ENCODE results near the gene HDAC4. TPM values are rescaled to one million over a fixed set of nuclear protein-coding genes. Genes with fewer than 3 reads are reported as not detected.

Gene HDAC4
- total RNA-seq, 1 donor from 2014 or later, result 7.8 TPM

- TF ChIP-seq, protein P1, sequence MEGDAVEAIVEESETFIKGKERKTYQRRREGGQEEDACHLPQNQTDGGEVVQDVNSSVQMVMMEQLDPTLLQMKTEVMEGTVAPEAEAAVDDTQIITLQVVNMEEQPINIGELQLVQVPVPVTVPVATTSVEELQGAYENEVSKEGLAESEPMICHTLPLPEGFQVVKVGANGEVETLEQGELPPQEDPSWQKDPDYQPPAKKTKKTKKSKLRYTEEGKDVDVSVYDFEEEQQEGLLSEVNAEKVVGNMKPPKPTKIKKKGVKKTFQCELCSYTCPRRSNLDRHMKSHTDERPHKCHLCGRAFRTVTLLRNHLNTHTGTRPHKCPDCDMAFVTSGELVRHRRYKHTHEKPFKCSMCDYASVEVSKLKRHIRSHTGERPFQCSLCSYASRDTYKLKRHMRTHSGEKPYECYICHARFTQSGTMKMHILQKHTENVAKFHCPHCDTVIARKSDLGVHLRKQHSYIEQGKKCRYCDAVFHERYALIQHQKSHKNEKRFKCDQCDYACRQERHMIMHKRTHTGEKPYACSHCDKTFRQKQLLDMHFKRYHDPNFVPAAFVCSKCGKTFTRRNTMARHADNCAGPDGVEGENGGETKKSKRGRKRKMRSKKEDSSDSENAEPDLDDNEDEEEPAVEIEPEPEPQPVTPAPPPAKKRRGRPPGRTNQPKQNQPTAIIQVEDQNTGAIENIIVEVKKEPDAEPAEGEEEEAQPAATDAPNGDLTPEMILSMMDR (IDR thresholded peaks at IDR 0.05; ENCODE audit: insufficient read depth, low read length, poor library complexity, severe bottlenecking), result no peak
- H3K27me3 ChIP-seq (ENCODE audit: control insufficient read depth, insufficient read depth, low read length), result peaks cover 16% of the 10 kb centered on the region
- H3K4me3 ChIP-seq (ENCODE audit: low read depth, low read length), result no peak overlapping the region
- H3K36me3 ChIP-seq (ENCODE audit: control insufficient read depth, insufficient read depth, low read length), result no peaks in the 10 kb centered on the region
- DNase-seq (ENCODE audit: low read depth), result no peak
Measured at GRCh38 chr2:239021224-239021623, 379.6 kb downstream of the HDAC4 start.

- no peak for DNase-seq (ENCODE audit: low read depth)
- Histone ChIP-seq H3K27me3 (ENCODE audit: control insufficient read depth, insufficient read depth, low read length) (peaks cover 14% of the 10 kb centered on the region), H3K36me3 (ENCODE audit: control insufficient read depth, insufficient read depth, low read length) (no peaks in the 10 kb centered on the region), H3K4me3 (ENCODE audit: low read depth, low read length) (no peak overlapping the region)
- TF ChIP-seq, protein P1 (IDR thresholded peaks at IDR 0.05; ENCODE audit: insufficient read depth, low read length, poor library complexity, severe bottlenecking), result no peak
Measured at GRCh38 chr2:239020541-239021041, 380.2 kb downstream of the HDAC4 start.

DNA sequence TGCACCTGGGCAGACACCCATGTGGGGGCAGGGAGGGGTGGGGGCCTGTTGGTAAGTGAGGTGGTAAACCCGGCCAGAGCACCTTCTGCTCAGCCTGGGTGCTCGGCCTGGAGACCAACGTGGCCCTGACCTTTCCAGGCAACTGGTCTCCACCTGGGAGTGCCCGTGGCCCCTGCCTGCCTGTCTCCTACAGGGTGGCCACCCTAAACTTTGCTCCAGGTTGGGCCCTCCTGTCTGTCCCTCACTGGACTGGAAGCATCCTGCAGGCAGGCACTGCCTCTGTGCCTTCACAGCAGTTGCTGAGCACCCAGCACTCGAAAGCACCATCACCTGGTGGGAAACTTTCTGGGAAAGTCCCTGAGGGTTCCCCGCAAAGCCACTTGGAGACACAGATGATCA lies 381.6 kb downstream of the HDAC4 start:
- DNase-seq (ENCODE audit: low read depth), result no peak
- no peaks in the 10 kb centered on the region for H3K36me3 ChIP-seq (ENCODE audit: control insufficient read depth, insufficient read depth, low read length)
- no peak overlapping the region for H3K4me3 ChIP-seq (ENCODE audit: low read depth, low read length)
- TF ChIP-seq, protein P1 (IDR thresholded peaks at IDR 0.05; ENCODE audit: insufficient read depth, low read length, poor library complexity, severe bottlenecking), result no peak
- H3K27me3 ChIP-seq (ENCODE audit: control insufficient read depth, insufficient read depth, low read length), result peaks cover 21% of the 10 kb centered on the region

DNA sequence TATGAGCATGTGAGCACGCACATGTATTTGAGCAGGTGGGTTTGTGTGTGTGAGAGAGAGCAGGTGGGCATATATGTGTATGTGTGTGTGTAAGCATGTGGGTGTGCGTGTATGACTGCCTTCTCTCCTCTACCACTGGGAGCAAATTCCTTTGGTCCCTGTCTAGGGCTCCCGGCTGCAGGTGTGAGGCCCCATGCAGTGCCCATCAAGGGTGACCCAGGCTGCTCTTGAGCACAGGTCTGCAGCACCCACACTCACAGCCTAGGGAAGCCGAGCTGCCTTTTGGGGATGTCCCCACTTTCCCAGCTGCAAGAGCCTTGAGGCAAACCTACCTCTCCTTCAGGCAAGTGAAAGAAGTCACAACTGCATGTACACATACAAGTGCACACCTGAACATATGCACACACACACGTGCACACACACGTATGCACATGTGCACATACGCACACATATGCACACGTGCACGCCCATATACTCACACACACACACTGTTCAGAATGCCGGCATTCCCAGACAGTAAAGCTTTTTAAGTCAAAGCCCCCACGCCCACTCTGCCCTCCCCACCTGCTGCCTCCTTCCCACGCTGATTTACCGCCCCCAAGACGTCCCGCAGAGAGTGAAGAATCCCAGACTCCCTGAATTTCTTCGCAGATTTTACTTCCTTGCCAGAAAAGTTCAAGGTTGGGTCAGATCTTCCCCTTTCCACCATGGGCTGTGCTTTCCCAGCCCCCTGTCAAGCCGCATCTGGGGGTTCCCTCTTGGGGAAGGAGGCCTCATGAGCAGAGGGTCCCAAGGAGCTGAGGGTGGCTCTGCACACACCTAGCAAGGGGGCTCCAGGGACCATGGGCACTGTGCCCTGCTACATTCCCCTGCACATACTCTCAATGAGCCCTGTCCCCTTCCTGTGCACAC lies 382.3 kb downstream of the HDAC4 start:
- no peaks in the 10 kb centered on the region for H3K36me3 ChIP-seq (ENCODE audit: control insufficient read depth, insufficient read depth, low read length)
- H3K27me3 ChIP-seq (ENCODE audit: control insufficient read depth, insufficient read depth, low read length), result peaks cover 21% of the 10 kb centered on the region

DNA sequence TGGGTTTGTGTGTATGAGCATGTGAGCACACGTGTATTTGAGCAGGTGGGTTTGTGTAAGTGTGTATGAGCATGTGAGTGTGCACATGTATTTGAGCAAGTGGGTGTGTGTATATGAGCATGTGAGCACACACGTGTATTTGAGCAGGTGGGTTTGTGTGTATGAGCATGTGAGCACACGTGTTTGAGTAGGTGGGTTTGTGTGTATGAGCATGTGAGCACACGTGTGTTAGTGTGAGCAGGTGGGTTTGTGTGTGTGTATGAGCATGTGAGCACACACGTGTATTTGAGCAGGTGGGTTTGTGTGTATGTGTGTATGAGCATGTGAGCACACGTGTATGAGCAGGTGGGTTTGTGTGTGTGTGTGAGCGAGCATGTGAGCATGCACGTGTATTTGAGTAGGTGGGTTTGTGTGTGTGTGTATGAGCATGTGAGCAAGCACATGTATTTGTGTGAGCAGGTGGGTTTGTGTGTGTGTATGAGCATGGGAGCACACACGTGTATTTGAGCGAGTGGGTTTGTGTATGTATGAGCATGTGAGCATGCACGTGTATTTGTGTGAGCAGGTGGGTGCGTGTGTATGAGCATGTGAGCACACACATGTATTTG lies 383.2 kb downstream of the HDAC4 start:
- H3K36me3 ChIP-seq (ENCODE audit: control insufficient read depth, insufficient read depth, low read length), result no peaks in the 10 kb centered on the region
- DNase-seq (ENCODE audit: low read depth), result no peak
- no peak overlapping the region for H3K4me3 ChIP-seq (ENCODE audit: low read depth, low read length)
- H3K27me3 ChIP-seq (ENCODE audit: control insufficient read depth, insufficient read depth, low read length), result peaks cover 21% of the 10 kb centered on the region
- TF ChIP-seq, protein P1 (IDR thresholded peaks at IDR 0.05; ENCODE audit: insufficient read depth, low read length, poor library complexity, severe bottlenecking), result no peak

More for the DNA sequence above, 382.3 kb downstream of the HDAC4 start:
- TF ChIP-seq, protein P1 (IDR thresholded peaks at IDR 0.05; ENCODE audit: insufficient read depth, low read length, poor library complexity, severe bottlenecking), result no peak
- no peak for DNase-seq (ENCODE audit: low read depth)
- H3K4me3 ChIP-seq (ENCODE audit: low read depth, low read length), result no peak overlapping the region

Data from kidney epithelial cell (primary cell).